Fibroblast of lung (primary cell): ENCODE data around the gene APPBP2. TPM values are rescaled to one million over a fixed set of nuclear protein-coding genes. Genes with fewer than 3 reads are reported as not detected.

Experiments
- DNase-seq, 2 donors: peaks; one replicate each; pipeline versions ENCODE4 v3.0.0 to v3.0.0-alpha.2; 2010; ENCODE audit warnings: low read depth in 2 of 2
- H2AFZ ChIP-seq: 2 replicates; pipeline ENCODE4 v1.5.1; 2012; ENCODE audit warnings: low read length, control low read depth, inconsistent platforms
- H3K27ac ChIP-seq: 2 replicates; pipeline ENCODE4 v1.5.1; 2011; ENCODE audit warnings: low read length, control low read depth; ENCODE audit not compliant: insufficient read depth
- H3K27me3 ChIP-seq: 2 replicates; pipeline ENCODE4 v1.5.1; 2011; ENCODE audit warnings: mild to moderate bottlenecking, low read length; ENCODE audit not compliant: control insufficient read depth, insufficient read depth
- H3K36me3 ChIP-seq: 2 replicates; pipeline ENCODE4 v1.5.1; 2011; ENCODE audit warnings: low read length; ENCODE audit not compliant: control insufficient read depth, insufficient read depth
- H3K4me1 ChIP-seq: 2 replicates; pipeline ENCODE4 v1.5.1; 2011; ENCODE audit warnings: low read length; ENCODE audit not compliant: control insufficient read depth, insufficient read depth; ENCODE audit errors: extremely low read depth
- H3K4me2 ChIP-seq: 2 replicates; pipeline ENCODE4 v1.5.1; 2011; ENCODE audit warnings: low read length, control low read depth; ENCODE audit not compliant: insufficient read depth; ENCODE audit errors: extremely low read depth
- H3K4me3 ChIP-seq, 4 experiments: fragments of 200-600 bp in 1 of 4; sonication (generic) in 1 of 4; replicated peaks in 1 of 4; 2 replicates each; pipeline ENCODE4 v1.5.1; 2011 to 2016; ENCODE audit warnings: low read length in 4 of 4, low read depth in 3 of 4, mild to moderate bottlenecking in 3 of 4, control low read depth in 2 of 4, inconsistent platforms in 1 of 4, mixed read lengths in 1 of 4; ENCODE audit not compliant: insufficient read depth in 1 of 4; ENCODE audit errors: control extremely low read depth in 1 of 4
- H3K79me2 ChIP-seq: 2 replicates; pipeline ENCODE4 v1.5.1; 2012; ENCODE audit warnings: mild to moderate bottlenecking, low read length, inconsistent platforms; ENCODE audit not compliant: control insufficient read depth, insufficient read depth
- H3K9ac ChIP-seq: 2 replicates; pipeline ENCODE4 v1.5.1; 2011; ENCODE audit warnings: mild to moderate bottlenecking, low read length, control low read depth; ENCODE audit not compliant: insufficient read depth
- H3K9me3 ChIP-seq: 2 replicates; pipeline ENCODE4 v1.5.1; 2012; ENCODE audit warnings: low read depth, low read length; ENCODE audit not compliant: control insufficient read depth, insufficient read depth
- H4K20me1 ChIP-seq: 2 replicates; pipeline ENCODE4 v1.5.1; 2011; ENCODE audit warnings: low read length; ENCODE audit not compliant: control insufficient read depth, insufficient read depth; ENCODE audit errors: extremely low read depth
- EZH2 ChIP-seq: IDR thresholded peaks from 2 replicates; pipeline ENCODE4 v1.5.1; 2012; ENCODE audit warnings: low read length, control low read depth, mild to moderate bottlenecking; ENCODE audit errors: missing control alignments
- polyA plus RNA-seq, 2 donors: library from polyadenylated mRNA; depleted of rRNA in 1 of 2; stranded (reverse) in 1 of 2; unstranded in 1 of 2; fragments of >200 nt; gene quantifications; 2 replicates each; pipeline ENCODE4 v1.2.1, GENCODE V29; 2011 to 2012; ENCODE audit warnings: missing spikeins in 1 of 2
- total RNA-seq: library from RNA; depleted of rRNA; stranded (reverse); fragments of >200 nt; gene quantifications from 2 replicates; pipeline ENCODE4 v1.2.1, GENCODE V29; 2014
- TF ChIP-seq, protein P1 (sequence below), 2 donors: IDR thresholded peaks in 1 of 2; conservative IDR thresholded peaks in 1 of 2; 1 replicate in 1 of 2; 2 replicates in 1 of 2; pipeline ENCODE4 v1.5.1; 2011 to 2012; ENCODE audit warnings: low read length in 2 of 2, control low read depth in 1 of 2, inconsistent platforms in 1 of 2, low read depth in 1 of 2, mild to moderate bottlenecking in 1 of 2

Gene APPBP2
- total and polyA plus RNA-seq, 2 donors (not counting 1 experiment from before 2014, with no cell fraction given) = 45.0 to 58.1 TPM

DNA sequence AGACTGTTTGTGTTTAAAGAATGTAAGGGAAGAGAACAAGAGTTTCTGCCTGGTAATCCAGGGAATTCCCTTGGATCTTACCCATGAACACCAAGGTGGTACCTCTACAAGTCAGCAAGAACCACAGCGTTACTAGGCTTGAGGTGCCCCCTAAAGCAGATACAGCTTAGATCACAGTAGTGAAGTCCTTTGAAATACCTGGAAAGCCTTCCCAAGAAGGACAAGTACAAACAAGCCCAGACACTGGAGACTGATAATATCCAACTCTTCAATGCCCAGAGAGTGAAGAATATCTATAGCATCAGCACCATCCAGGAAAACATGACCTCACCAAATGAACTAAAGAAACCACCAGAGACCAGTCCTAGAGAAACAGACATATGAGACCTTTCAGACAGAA is 3.8 kb upstream of the APPBP2 start:
- no peak overlapping the region for H3K4me2 ChIP-seq
- TF ChIP-seq, protein P1, sequence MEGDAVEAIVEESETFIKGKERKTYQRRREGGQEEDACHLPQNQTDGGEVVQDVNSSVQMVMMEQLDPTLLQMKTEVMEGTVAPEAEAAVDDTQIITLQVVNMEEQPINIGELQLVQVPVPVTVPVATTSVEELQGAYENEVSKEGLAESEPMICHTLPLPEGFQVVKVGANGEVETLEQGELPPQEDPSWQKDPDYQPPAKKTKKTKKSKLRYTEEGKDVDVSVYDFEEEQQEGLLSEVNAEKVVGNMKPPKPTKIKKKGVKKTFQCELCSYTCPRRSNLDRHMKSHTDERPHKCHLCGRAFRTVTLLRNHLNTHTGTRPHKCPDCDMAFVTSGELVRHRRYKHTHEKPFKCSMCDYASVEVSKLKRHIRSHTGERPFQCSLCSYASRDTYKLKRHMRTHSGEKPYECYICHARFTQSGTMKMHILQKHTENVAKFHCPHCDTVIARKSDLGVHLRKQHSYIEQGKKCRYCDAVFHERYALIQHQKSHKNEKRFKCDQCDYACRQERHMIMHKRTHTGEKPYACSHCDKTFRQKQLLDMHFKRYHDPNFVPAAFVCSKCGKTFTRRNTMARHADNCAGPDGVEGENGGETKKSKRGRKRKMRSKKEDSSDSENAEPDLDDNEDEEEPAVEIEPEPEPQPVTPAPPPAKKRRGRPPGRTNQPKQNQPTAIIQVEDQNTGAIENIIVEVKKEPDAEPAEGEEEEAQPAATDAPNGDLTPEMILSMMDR (conservative IDR thresholded peaks at IDR 0.05 in 1 of 2, IDR thresholded peaks at IDR 0.05 in 1 of 2; ENCODE audit: low read depth in 1 of 2, low read length in 2 of 2) = no peak
- no peak for TF ChIP-seq EZH2

DNA sequence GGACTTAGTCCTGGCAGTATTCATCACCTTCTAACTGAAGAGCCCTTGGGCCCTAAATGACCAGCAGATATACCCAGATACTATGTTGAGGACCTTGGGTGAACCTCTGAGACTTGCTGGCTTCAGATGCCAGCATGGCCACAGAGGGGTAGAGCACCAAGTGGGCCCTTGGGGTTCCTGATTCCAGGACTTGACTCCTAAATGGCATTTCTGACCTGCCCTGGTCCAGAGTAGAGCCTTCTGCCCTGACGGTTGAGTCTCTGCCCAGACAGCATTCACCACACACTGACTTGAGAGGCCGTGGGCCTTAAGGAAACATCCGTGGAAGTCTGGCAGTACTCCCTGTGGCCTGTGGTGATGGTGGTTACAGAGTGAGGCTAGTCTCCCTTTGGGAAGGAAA is 2.8 kb upstream of the APPBP2 start:
- Histone ChIP-seq H3K27me3 (no peaks in the 10 kb centered on the region), H3K36me3 (no peaks in the 10 kb centered on the region), H3K27ac (no peak overlapping the region), H4K20me1 (no peaks in the 10 kb centered on the region), H3K4me3 (no peak overlapping the region), H3K4me1 (no peaks in the 10 kb centered on the region), H2AFZ (no peak overlapping the region), H3K79me2 (peaks cover 20% of the 10 kb centered on the region), H3K4me2 (no peak overlapping the region), H3K9me3 (no peaks in the 10 kb centered on the region), H3K9ac (no peak overlapping the region)
- TF ChIP-seq, protein P1 (conservative IDR thresholded peaks at IDR 0.05 in 1 of 2, IDR thresholded peaks at IDR 0.05 in 1 of 2; ENCODE audit: low read depth in 1 of 2, low read length in 2 of 2) = no peak
- no peak for TF ChIP-seq EZH2
- DNase-seq = no peak

More for the DNA sequence above, 3.8 kb upstream of the APPBP2 start:
- no peak overlapping the region for H3K9ac ChIP-seq
- H3K27me3 ChIP-seq = no peaks in the 10 kb centered on the region
- H3K4me1 ChIP-seq = peaks cover 4% of the 10 kb centered on the region
- no peaks in the 10 kb centered on the region for H3K36me3 ChIP-seq
- no peak overlapping the region for H2AFZ ChIP-seq
- H4K20me1 ChIP-seq = no peaks in the 10 kb centered on the region
- H3K27ac ChIP-seq = no peak overlapping the region
- peaks cover 10% of the 10 kb centered on the region for H3K79me2 ChIP-seq
- no peaks in the 10 kb centered on the region for H3K9me3 ChIP-seq
- no peak overlapping the region for H3K4me3 ChIP-seq
- DNase-seq = no peak

DNA sequence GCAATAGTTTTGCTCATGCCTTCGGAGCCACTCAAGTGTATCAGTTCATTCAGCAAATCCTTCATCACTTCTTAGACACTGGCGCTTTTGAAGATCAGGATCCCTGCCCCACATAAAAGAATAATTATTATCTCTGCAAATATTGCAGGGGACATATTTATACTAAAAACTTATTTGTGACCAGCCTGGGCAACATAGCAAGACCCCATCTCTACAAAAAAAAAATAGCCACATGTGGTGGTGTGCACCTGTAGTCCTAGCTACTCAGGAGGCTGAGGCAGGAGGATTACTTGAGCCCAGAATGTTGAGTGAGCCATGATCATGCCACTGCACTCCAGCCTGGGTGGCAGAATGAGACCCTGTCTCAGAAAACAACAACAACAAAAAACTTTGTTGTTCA is 1.7 kb upstream of the APPBP2 start:
- H3K9me3 ChIP-seq = no peaks in the 10 kb centered on the region
- H3K27me3 ChIP-seq = no peaks in the 10 kb centered on the region
- no peaks in the 10 kb centered on the region for H3K36me3 ChIP-seq
- H3K4me2 ChIP-seq = no peak overlapping the region
- H3K79me2 ChIP-seq = peaks cover 31% of the 10 kb centered on the region
- H3K4me3 ChIP-seq = no peak overlapping the region
- no peak overlapping the region for H2AFZ ChIP-seq
- no peak overlapping the region for H3K27ac ChIP-seq
- H3K4me1 ChIP-seq = peaks cover 2% of the 10 kb centered on the region
- no peak overlapping the region for H3K9ac ChIP-seq
- no peak for TF ChIP-seq EZH2
- TF ChIP-seq, protein P1 (conservative IDR thresholded peaks at IDR 0.05 in 1 of 2, IDR thresholded peaks at IDR 0.05 in 1 of 2; ENCODE audit: low read depth in 1 of 2, low read length in 2 of 2) = no peak
- no peaks in the 10 kb centered on the region for H4K20me1 ChIP-seq
- DNase-seq = no peak
